ENCODE measurements around the gene NKAIN2. TPM values are rescaled to one million over a fixed set of nuclear protein-coding genes. Genes with fewer than 3 reads are reported as not detected.

NKAIN2 gene
- total RNA-seq, 1 donor from 2014 or later, result not detected

GRCh38 chr6:124026694-124027093 lies 223.0 kb downstream of the NKAIN2 start:
- ATAC-seq (no peak), DNase-seq (no peak)
- Histone ChIP-seq H3K27ac (no peak overlapping the region), H3K36me3 (no peaks in the 10 kb centered on the region), H3K9me3 (no peaks in the 10 kb centered on the region), H3K27me3 (no peaks in the 10 kb centered on the region), H3K4me3 (no peak overlapping the region), H3K4me1 (no peaks in the 10 kb centered on the region)
- no peak for TF ChIP-seq CTCF (IDR thresholded peaks at IDR 0.05)
- intact Hi-C loops (cut with DNase I), result no loop called here

- H3K27me3 ChIP-seq, result no peaks in the 10 kb centered on the region
- ATAC-seq (no peak), DNase-seq (no peak)
- H3K4me1 ChIP-seq, result no peaks in the 10 kb centered on the region
- no peaks in the 10 kb centered on the region for H3K9me3 ChIP-seq
- no peak overlapping the region for H3K4me3 ChIP-seq
- intact Hi-C loops (cut with DNase I), result no loop called here
- H3K27ac ChIP-seq, result no peak overlapping the region
- no peaks in the 10 kb centered on the region for H3K36me3 ChIP-seq
- no peak for TF ChIP-seq CTCF (IDR thresholded peaks at IDR 0.05)
Observed at GRCh38 chr6:124027392-124027791, 223.7 kb downstream of the NKAIN2 start.

- no peak for DNase-seq
- no peaks in the 10 kb centered on the region for H3K36me3 ChIP-seq
- H3K4me1 ChIP-seq, result no peaks in the 10 kb centered on the region
- intact Hi-C loops (cut with DNase I), result no loop called here
- no peaks in the 10 kb centered on the region for H3K27me3 ChIP-seq
- H3K9me3 ChIP-seq, result no peaks in the 10 kb centered on the region
- H3K4me3 ChIP-seq, result no peak overlapping the region
- H3K27ac ChIP-seq, result no peak overlapping the region
- no peak for ATAC-seq
- TF ChIP-seq CTCF (IDR thresholded peaks at IDR 0.05), result no peak
Observed at GRCh38 chr6:124028117-124028516, 224.5 kb downstream of the NKAIN2 start.

- no peak for ATAC-seq
- DNase-seq, result no peak
- no peak overlapping the region for H3K27ac ChIP-seq
- no peak overlapping the region for H3K4me3 ChIP-seq
- H3K27me3 ChIP-seq, result no peaks in the 10 kb centered on the region
- no peaks in the 10 kb centered on the region for H3K4me1 ChIP-seq
- no peak for TF ChIP-seq CTCF (IDR thresholded peaks at IDR 0.05)
- H3K9me3 ChIP-seq, result no peaks in the 10 kb centered on the region
- no peaks in the 10 kb centered on the region for H3K36me3 ChIP-seq
- intact Hi-C loops (cut with DNase I), result no loop called here
Observed at GRCh38 chr6:124029567-124029966, 225.9 kb downstream of the NKAIN2 start.

GRCh38 chr6:124033501-124033900 lies 229.8 kb downstream of the NKAIN2 start:
- no peak for ATAC-seq
- no peaks in the 10 kb centered on the region for H3K4me1 ChIP-seq
- TF ChIP-seq CTCF (IDR thresholded peaks at IDR 0.05), result no peak
- H3K9me3 ChIP-seq, result no peaks in the 10 kb centered on the region
- H3K36me3 ChIP-seq, result no peaks in the 10 kb centered on the region
- no peak overlapping the region for H3K4me3 ChIP-seq
- H3K27me3 ChIP-seq, result no peaks in the 10 kb centered on the region
- no peak for DNase-seq
- intact Hi-C loops (cut with DNase I), result no loop called here
- H3K27ac ChIP-seq, result no peak overlapping the region

GRCh38 chr6:124036384-124036783 lies 232.7 kb downstream of the NKAIN2 start:
- H3K4me1 ChIP-seq, result no peaks in the 10 kb centered on the region
- H3K4me3 ChIP-seq, result no peak overlapping the region
- H3K27me3 ChIP-seq, result no peaks in the 10 kb centered on the region

More at GRCh38 chr6:124036384-124036783, 232.7 kb downstream of the NKAIN2 start:
- no peak for DNase-seq
- H3K9me3 ChIP-seq, result no peaks in the 10 kb centered on the region
- no peak for TF ChIP-seq CTCF (IDR thresholded peaks at IDR 0.05)
- intact Hi-C loops (cut with DNase I), result no loop called here
- H3K36me3 ChIP-seq, result no peaks in the 10 kb centered on the region
- H3K27ac ChIP-seq, result no peak overlapping the region
- no peak for ATAC-seq
